Cardiac muscle cell (in vitro differentiated cells and primary cell): ENCODE data around the gene CFAP70. TPM values are rescaled to one million over a fixed set of nuclear protein-coding genes. Genes with fewer than 3 reads are reported as not detected.

ENCODE experiments used
- DNase-seq, 2 donors: peaks; one replicate each; pipeline versions ENCODE4 v3.0.0 to v3.0.0-alpha.2; 2010 to 2017; ENCODE audit warnings: low read depth in 1 of 2, low spot score in 1 of 2
- H3K27ac ChIP-seq: fragments of 200-600 bp; sonication (generic); 2 replicates; pipeline ENCODE4 v1.5.1; 2016
- H3K27me3 ChIP-seq: fragments of 200-600 bp; sonication (generic); 2 replicates; pipeline ENCODE4 v1.6.0; 2016; ENCODE audit warnings: control low read depth
- H3K36me3 ChIP-seq: fragments of 200-600 bp; sonication (generic); 2 replicates; pipeline ENCODE4 v1.5.1; 2016; ENCODE audit warnings: control low read depth
- H3K4me1 ChIP-seq: fragments of 200-600 bp; sonication (generic); 2 replicates; pipeline ENCODE4 v1.8.1; 2017; ENCODE audit warnings: low read depth, mild to moderate bottlenecking, mixed run types
- H3K4me3 ChIP-seq: fragments of 200-600 bp; sonication (generic); 2 replicates; pipeline ENCODE4 v1.5.1; 2016; ENCODE audit warnings: mild to moderate bottlenecking
- H3K9me3 ChIP-seq: fragments of 200-600 bp; sonication (generic); 2 replicates; pipeline ENCODE4 v1.5.1; 2017; ENCODE audit warnings: low read depth, mild to moderate bottlenecking, control low read depth
- polyA plus RNA-seq: library from polyadenylated mRNA; unstranded; fragments of >200 nt; fragmentation: Nextera tagmentation; extraction: Ambion mirVana; gene quantifications from 2 replicates; pipeline ENCODE4 v1.2.1, GENCODE V29; 2016
- total RNA-seq: library from RNA; depleted of rRNA; stranded (reverse); fragments of >200 nt; gene quantifications from 2 replicates; pipeline ENCODE4 v1.2.3, GENCODE V29; 2016
- TF ChIP-seq, protein P1 (sequence below): IDR thresholded peaks from 2 replicates; pipeline ENCODE4 v1.5.1; 2012; ENCODE audit warnings: low read depth, mild to moderate bottlenecking, low read length

CFAP70 gene
- total and polyA plus RNA-seq, 2 experiments from 2014 or later, result 1.9 to 4.0 TPM

DNA sequence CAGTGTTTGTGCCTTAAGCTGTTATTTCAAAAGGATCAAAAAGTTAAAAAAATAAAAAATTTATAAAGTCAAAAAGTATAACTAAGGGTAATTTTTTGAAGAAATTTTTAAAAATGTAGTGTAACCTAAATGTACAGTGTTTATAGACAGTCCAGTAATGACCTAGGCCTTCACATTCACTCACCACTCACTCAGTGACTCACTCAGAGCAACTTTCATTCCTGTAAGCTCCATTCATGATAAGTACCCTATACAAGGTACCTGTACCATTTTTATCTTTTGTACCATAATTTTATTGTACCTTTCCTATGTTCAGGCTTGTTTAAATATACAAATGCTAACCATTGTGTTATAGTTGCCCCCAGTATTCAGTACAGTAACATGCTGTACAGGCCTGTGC, 133.1 kb downstream of the CFAP70 start:
- peaks cover 7% of the 10 kb centered on the region for H3K4me1 ChIP-seq
- H3K27ac ChIP-seq, result no peak overlapping the region
- TF ChIP-seq, protein P1, sequence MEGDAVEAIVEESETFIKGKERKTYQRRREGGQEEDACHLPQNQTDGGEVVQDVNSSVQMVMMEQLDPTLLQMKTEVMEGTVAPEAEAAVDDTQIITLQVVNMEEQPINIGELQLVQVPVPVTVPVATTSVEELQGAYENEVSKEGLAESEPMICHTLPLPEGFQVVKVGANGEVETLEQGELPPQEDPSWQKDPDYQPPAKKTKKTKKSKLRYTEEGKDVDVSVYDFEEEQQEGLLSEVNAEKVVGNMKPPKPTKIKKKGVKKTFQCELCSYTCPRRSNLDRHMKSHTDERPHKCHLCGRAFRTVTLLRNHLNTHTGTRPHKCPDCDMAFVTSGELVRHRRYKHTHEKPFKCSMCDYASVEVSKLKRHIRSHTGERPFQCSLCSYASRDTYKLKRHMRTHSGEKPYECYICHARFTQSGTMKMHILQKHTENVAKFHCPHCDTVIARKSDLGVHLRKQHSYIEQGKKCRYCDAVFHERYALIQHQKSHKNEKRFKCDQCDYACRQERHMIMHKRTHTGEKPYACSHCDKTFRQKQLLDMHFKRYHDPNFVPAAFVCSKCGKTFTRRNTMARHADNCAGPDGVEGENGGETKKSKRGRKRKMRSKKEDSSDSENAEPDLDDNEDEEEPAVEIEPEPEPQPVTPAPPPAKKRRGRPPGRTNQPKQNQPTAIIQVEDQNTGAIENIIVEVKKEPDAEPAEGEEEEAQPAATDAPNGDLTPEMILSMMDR, result no peak
- H3K27me3 ChIP-seq, result no peaks in the 10 kb centered on the region
- H3K4me3 ChIP-seq, result no peak overlapping the region
- H3K36me3 ChIP-seq, result no peaks in the 10 kb centered on the region
- no peaks in the 10 kb centered on the region for H3K9me3 ChIP-seq
- no peak for DNase-seq

DNA sequence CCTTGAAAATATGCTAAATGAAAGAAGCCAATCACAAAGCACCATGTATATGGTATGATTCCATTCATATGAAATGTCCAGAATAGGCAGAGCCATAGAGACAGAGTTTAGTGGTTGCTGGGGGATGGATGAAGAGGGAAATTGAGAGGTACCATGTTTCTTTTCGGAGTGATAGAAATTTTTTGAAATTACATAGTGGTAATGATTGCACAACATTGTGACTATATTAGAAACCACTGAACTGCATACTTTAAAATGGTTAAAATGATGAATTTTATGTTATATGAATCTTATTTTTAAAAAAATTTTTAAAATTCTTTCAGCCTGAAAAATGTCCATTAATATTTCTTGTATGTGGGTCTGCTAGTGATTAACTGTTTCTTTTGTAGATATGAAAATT, 137.7 kb downstream of the CFAP70 start:
- H3K27ac ChIP-seq, result no peak overlapping the region
- no peaks in the 10 kb centered on the region for H3K9me3 ChIP-seq
- H3K27me3 ChIP-seq, result no peaks in the 10 kb centered on the region
- H3K4me3 ChIP-seq, result no peak overlapping the region
- no peaks in the 10 kb centered on the region for H3K4me1 ChIP-seq
- TF ChIP-seq, protein P1, result no peak
- no peak for DNase-seq
- peaks cover 17% of the 10 kb centered on the region for H3K36me3 ChIP-seq

DNA sequence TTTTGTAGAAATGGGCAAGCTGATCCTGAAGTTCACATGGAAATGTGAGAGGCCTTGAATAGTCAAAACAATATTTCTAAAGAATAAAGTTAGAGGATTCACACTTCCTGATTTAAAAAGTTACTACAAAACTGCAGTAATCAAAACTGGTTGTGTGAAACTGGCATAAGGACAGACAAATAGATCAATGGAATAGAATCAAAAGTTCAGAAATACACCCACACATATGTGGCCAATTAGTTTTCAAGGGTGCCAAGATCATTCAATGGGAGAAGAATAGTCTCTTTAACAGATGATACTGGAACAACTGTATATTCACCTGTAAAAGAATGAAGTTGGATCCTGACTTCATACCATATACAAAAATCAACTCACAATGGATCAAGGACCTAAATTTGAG, 139.3 kb downstream of the CFAP70 start:
- no peak overlapping the region for H3K27ac ChIP-seq
- TF ChIP-seq, protein P1, result no peak
- peaks cover 17% of the 10 kb centered on the region for H3K36me3 ChIP-seq
- no peaks in the 10 kb centered on the region for H3K9me3 ChIP-seq
- DNase-seq, result no peak
- no peaks in the 10 kb centered on the region for H3K4me1 ChIP-seq
- H3K4me3 ChIP-seq, result no peak overlapping the region
- no peaks in the 10 kb centered on the region for H3K27me3 ChIP-seq

DNA sequence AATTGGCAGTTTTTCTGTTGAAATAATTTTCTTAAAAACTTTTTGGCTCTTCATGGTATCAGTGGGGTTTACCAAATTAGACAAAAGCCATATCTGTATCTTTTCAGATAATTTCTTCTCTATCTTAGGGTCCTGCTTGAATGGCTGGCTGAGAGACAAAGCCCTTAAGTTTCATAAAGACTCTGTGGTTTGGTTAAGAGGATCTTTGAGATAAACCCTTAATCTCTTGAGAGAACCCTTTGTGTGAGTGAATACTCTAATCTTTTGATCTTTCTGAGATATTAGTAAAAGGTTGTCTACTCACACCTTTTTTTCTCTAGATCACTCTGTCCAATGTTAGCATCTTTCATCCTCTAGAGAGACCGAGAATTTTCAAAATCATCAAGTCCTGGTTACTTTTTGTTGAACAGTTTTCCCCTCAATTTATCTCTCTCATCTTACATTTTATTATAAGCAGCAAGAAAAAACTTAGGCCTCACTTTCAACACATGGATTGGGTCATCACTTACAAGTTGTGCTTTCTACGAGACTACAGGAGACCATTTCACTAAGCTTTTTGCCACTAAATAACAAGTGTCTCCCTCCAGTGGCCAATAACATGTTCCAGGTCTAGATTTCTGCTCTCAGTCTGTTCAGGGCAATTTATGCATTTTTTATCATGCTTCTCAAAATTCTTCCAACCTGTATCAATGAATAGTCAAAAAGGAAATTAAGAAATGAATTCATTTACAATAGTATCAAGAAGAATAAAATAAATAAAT, 140.1 kb downstream of the CFAP70 start:
- TF ChIP-seq, protein P1, result peak; percentile 51
- Histone ChIP-seq H3K9me3 (no peaks in the 10 kb centered on the region), H3K27me3 (no peaks in the 10 kb centered on the region), H3K4me3 (no peak overlapping the region), H3K27ac (no peak overlapping the region), H3K4me1 (no peaks in the 10 kb centered on the region), H3K36me3 (peaks cover 17% of the 10 kb centered on the region)
- peak; percentile 14 to 54 for DNase-seq

- DNase-seq, result no peak
- H3K27ac ChIP-seq, result no peak overlapping the region
- H3K9me3 ChIP-seq, result no peaks in the 10 kb centered on the region
- TF ChIP-seq, protein P1, result no peak
- no peak overlapping the region for H3K4me3 ChIP-seq
- no peaks in the 10 kb centered on the region for H3K27me3 ChIP-seq
- no peaks in the 10 kb centered on the region for H3K4me1 ChIP-seq
- peaks cover 17% of the 10 kb centered on the region for H3K36me3 ChIP-seq
These were observed 141.0 kb downstream of the CFAP70 start for GRCh38 chr10:73217628-73218027.
